Psoas muscle (tissue), 8 donors: Measurements from ENCODE around the gene ATE1. TPM values are rescaled to one million over a fixed set of nuclear protein-coding genes. Genes with fewer than 3 reads are reported as not detected.
A peak's percentile ranks its signal among the peaks of the same experiment; 100 is the strongest.

Source experiments
- ATAC-seq, 4 donors: fragments of 200-7000 bp; cut with Tn5 transposase; one replicate each; pipeline ENCODE4 v1.9.1; 2020; ENCODE audit warnings: moderate library complexity in 3 of 4, mild to moderate bottlenecking in 2 of 4
- DNase-seq, 2 donors: peaks; one replicate each; pipeline ENCODE4 v3.0.0-alpha.2; 2020
- H3K27ac ChIP-seq: fragments of 200-600 bp; one replicate; pipeline ENCODE4 v1.8.0; 2022
- H3K27me3 ChIP-seq, 3 donors: fragments of 200-600 bp in 1 of 3; one replicate each; pipeline versions ENCODE4 v1.6.1 to v1.8.0; 2013 to 2022; ENCODE audit warnings: low read length in 2 of 3, mild to moderate bottlenecking in 2 of 3, moderate library complexity in 1 of 3; ENCODE audit not compliant: insufficient read depth in 3 of 3
- H3K36me3 ChIP-seq, 2 donors: fragments of 200-600 bp in 1 of 2; one replicate each; pipeline versions ENCODE4 v1.6.1 to v1.8.0; 2013 to 2022; ENCODE audit warnings: low read depth in 1 of 2, mild to moderate bottlenecking in 1 of 2, moderate library complexity in 1 of 2; ENCODE audit not compliant: insufficient read depth in 1 of 2
- H3K4me1 ChIP-seq: fragments of 200-600 bp; one replicate; pipeline ENCODE4 v1.8.0; 2022
- H3K4me3 ChIP-seq: fragments of 200-600 bp; one replicate; pipeline ENCODE4 v1.8.0; 2022; ENCODE audit warnings: mild to moderate bottlenecking
- H3K9me3 ChIP-seq: fragments of 200-600 bp; one replicate; pipeline ENCODE4 v1.8.0; 2022
- CTCF ChIP-seq: fragments of 200-600 bp; IDR thresholded peaks from one replicate; pipeline ENCODE4 v1.8.0; 2022; ENCODE audit warnings: antibody characterized with exemption
- WGBS, 3 donors: extraction: QIAGEN DNeasy Blood & Tissue Kit; methylation state at CpG; one replicate each; pipeline versions ENCODE4 v1.1.6 to v1.1.7; 2013; 5-methylcytosine and 5-hydroxymethylcytosine counted together
- intact Hi-C, 2 donors: fragments of 100-400 bp; cut with DNase I; formaldehyde crosslinking; loops; one replicate each; pipeline versions ENCODE4 v1.11.0 to v1.14.2; 2022
- polyA plus RNA-seq, 3 donors: library from polyadenylated mRNA; stranded (reverse); fragments of 200-250 nt; gene quantifications; one replicate each; pipeline ENCODE4 v1.2.3, GENCODE V29; 2013
- total RNA-seq, 4 donors: library from RNA; stranded (reverse); fragmentation: NEBNext Ultra II Directional in 2 of 4; extraction: Animal tissue kit (Norgen Biotek cat#: 25700) in 2 of 4; gene quantifications; one replicate each; pipeline versions ENCODE4 v1.2.1 to v1.2.4, GENCODE V29; 2021 to 2023
- donor health status: healthy with polysubstance abuse.
- donor health status: DM: no; HTN: no; CAD: no; lungs with moderate emphysema.
- donor health status: Bipolar disorder and iron deficiency.
- donor health status: healthy.
- donor health status: DM: yes; HTN: yes; CAD: no.
- donor health status: DM: no; HTN: no; CAD: no.
- donor health status: DM: no; HTN: no; CAD: no.
- donor health status: DM: yes; HTN: yes; CAD: no.

The ATE1 gene
- total and polyA plus RNA-seq, 7 donors = 11.6 to 36.9 (median 28.4) TPM

- no peaks in the 10 kb centered on the region for H3K27me3 ChIP-seq
- DNase-seq (no peak), ATAC-seq (peak; percentile 69 to 85 (median 81))
- WGBS, 3 donors = 55 to 79% (median 62%) methylated on average over 6 of the region's 6 CpGs
- TF ChIP-seq CTCF = no peak
- H3K36me3 ChIP-seq = peaks cover 8 to 50% of the 10 kb centered on the region in 2 donors
- peaks cover 29% of the 10 kb centered on the region for H3K4me1 ChIP-seq
- intact Hi-C loops = no loop called here
- no peaks in the 10 kb centered on the region for H3K9me3 ChIP-seq
- peak overlapping the region; percentile 23 for H3K4me3 ChIP-seq
- peak overlapping the region; percentile 79 for H3K27ac ChIP-seq
Measured at GRCh38 chr10:121914661-121915060, 13.2 kb downstream of the ATE1 start.

- no peak for TF ChIP-seq CTCF
- no peak overlapping the region for H3K27ac ChIP-seq
- DNase-seq (no peak), ATAC-seq (no peak)
- peaks cover 23% of the 10 kb centered on the region for H3K4me1 ChIP-seq
- peaks cover 12 to 64% of the 10 kb centered on the region in 2 donors for H3K36me3 ChIP-seq
- H3K4me3 ChIP-seq = no peak overlapping the region
- H3K27me3 ChIP-seq = no peaks in the 10 kb centered on the region
- 93 to 97% (median 95%) methylated on average over 2 of the region's 2 CpGs for WGBS, 3 donors
- no peaks in the 10 kb centered on the region for H3K9me3 ChIP-seq
- intact Hi-C loops = no loop called here
Measured at GRCh38 chr10:121911421-121911697, 16.5 kb downstream of the ATE1 start.

GRCh38 chr10:121910673-121911420 lies 17.0 kb downstream of the ATE1 start:
- H3K36me3 ChIP-seq = peaks cover 12 to 64% of the 10 kb centered on the region in 2 donors
- ATAC-seq = no peak

GRCh38 chr10:121904888-121905287 lies 22.9 kb downstream of the ATE1 start:
- ATAC-seq (peak in 3 of 4 donors; percentile 54 to 71 (median 57)), DNase-seq (no peak)
- 24 to 30% (median 29%) methylated on average over 2 of the region's 2 CpGs for WGBS, 3 donors
- Histone ChIP-seq H3K4me3 (no peak overlapping the region), H3K27me3 (no peaks in the 10 kb centered on the region), H3K36me3 (peaks cover 4 to 57% of the 10 kb centered on the region in 2 donors), H3K27ac (no peak overlapping the region), H3K4me1 (no peaks in the 10 kb centered on the region), H3K9me3 (no peaks in the 10 kb centered on the region)
- TF ChIP-seq CTCF = no peak
- intact Hi-C loops = loop anchor here in 1 of 2 donors (10.0 kb wide), 1 partner anchor 960 kb away; no protein-coding TSS in a partner anchor

More at GRCh38 chr10:121910673-121911420, 17.0 kb downstream of the ATE1 start:
- H3K4me3 ChIP-seq = no peak overlapping the region
- no peak for DNase-seq
- WGBS, 3 donors = 50 to 66% (median 60%) methylated on average over 5 of the region's 5 CpGs
- peaks cover 23% of the 10 kb centered on the region for H3K4me1 ChIP-seq
- TF ChIP-seq CTCF = no peak
- intact Hi-C loops = no loop called here
- H3K27me3 ChIP-seq = no peaks in the 10 kb centered on the region
- no peak overlapping the region for H3K27ac ChIP-seq
- H3K9me3 ChIP-seq = no peaks in the 10 kb centered on the region
